Superior temporal gyrus (tissue), 1 donor: ENCODE results near the gene TMEM100.
"Not testable (repeated sequence)": the region's sequence is repeated elsewhere in the genome, so short reads cannot be mapped to it uniquely, and the experiment has no call there.

Source experiments
- DNase-seq: peaks from one replicate; pipeline ENCODE4 v3.0.0-alpha.2; 2016; ENCODE audit errors: extremely low spot score

Gene TMEM100

GRCh38 chr17:55687037-55687436 is 35.6 kb downstream of the TMEM100 start:
- DNase-seq: no peak

GRCh38 chr17:55683550-55684315 is 38.9 kb downstream of the TMEM100 start:
- DNase-seq: no peak

GRCh38 chr17:55681342-55681700 is 41.3 kb downstream of the TMEM100 start:
- no peak for DNase-seq

- no peak for DNase-seq
Observed at GRCh38 chr17:55680686-55681341, 41.9 kb downstream of the TMEM100 start.

- no peak for DNase-seq
Observed at GRCh38 chr17:55677446-55677845, 45.2 kb downstream of the TMEM100 start.

- DNase-seq: no peak
Observed at GRCh38 chr17:55676274-55676673, 46.4 kb downstream of the TMEM100 start.

- DNase-seq: no peak
Observed at GRCh38 chr17:55673743-55674506, 48.7 kb downstream of the TMEM100 start.

GRCh38 chr17:55672585-55673501 is 49.8 kb downstream of the TMEM100 start:
- DNase-seq: no peak

- DNase-seq: not testable (repeated sequence)
Observed at GRCh38 chr17:55672010-55672409, 50.7 kb downstream of the TMEM100 start.
